ENCODE data around the gene CARM1. TPM values are rescaled to one million over a fixed set of nuclear protein-coding genes. Genes with fewer than 3 reads are reported as not detected.
"Not testable (repeated sequence)": the region's sequence is repeated elsewhere in the genome, so short reads cannot be mapped to it uniquely, and the experiment has no call there.

CARM1 gene
- total RNA-seq, 1 experiment from 2014 or later = 45.7 TPM

DNA sequence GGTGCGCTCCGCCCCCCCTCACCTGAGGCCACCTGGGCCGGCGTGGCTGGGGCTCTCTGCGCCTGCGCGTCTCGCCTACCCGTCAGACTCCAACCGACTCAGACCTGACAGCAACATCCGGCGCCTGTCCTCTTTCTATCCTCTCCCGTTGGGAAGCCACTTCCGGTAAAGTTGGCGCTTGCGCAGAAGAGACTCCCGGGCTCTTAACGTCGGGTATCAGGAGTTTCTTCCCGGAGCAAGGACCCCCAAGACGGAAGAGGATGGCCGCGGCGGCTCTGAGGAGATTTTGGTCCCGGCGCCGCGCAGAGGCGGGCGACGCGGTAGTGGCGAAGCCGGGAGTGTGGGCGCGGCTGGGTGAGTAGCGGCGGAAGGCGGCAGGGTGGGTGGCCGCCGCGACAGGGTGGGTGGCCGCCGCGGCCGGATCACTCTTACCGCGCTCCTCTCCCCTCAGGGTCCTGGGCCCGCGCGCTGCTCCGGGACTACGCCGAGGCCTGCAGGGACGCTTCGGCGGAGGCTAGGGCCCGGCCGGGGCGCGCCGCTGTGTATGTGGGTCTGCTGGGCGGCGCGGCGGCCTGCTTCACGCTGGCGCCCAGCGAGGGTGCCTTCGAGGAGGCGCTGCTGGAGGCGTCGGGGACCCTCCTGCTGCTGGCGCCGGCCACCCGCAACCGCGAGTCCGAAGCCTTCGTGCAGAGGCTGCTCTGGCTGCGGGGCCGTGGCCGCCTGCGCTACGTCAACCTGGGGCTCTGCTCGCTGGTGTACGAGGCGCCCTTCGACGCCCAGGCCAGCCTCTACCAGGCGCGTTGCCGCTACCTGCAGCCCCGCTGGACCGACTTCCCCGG lies 57.4 kb downstream of the CARM1 start, which contains the start of the genes TIMM29 and YIPF2:
Gene TIMM29 (plus strand): TSS at position 249 of the 839 bp plus-strand sequence. CDS start 12 bp downstream, at position 261.
Gene YIPF2 (minus strand): TSS at position 77 of the 839 bp plus-strand sequence. CDS start 229 bp downstream, outside the sequence.
- Histone ChIP-seq H3K9me3 (no peaks in the 10 kb centered on the region), H3K36me3 (peaks cover 54% of the 10 kb centered on the region), H3K27me3 (no peaks in the 10 kb centered on the region), H3K4me3 (peak within 1 kb of the TSS; percentile 94)
- peak; percentile 96 for DNase-seq

- no peak for DNase-seq
- Histone ChIP-seq H3K27me3 (no peaks in the 10 kb centered on the region), H3K36me3 (peaks cover 47% of the 10 kb centered on the region), H3K4me3 (peak overlapping the region; percentile 94), H3K9me3 (no peaks in the 10 kb centered on the region)
Observed at GRCh38 chr19:10929402-10929794, 58.0 kb downstream of the CARM1 start.

GRCh38 chr19:10935371-10936059 lies 64.2 kb downstream of the CARM1 start:
- H3K9me3 ChIP-seq = no peaks in the 10 kb centered on the region
- H3K4me3 ChIP-seq = no peak overlapping the region
- H3K27me3 ChIP-seq = no peaks in the 10 kb centered on the region
- peaks cover 21% of the 10 kb centered on the region for H3K36me3 ChIP-seq
- no peak for DNase-seq

GRCh38 chr19:10936661-10937084 lies 65.3 kb downstream of the CARM1 start:
- H3K36me3 ChIP-seq = peaks cover 13% of the 10 kb centered on the region
- H3K4me3 ChIP-seq = no peak overlapping the region
- DNase-seq = peak; percentile 41
- no peaks in the 10 kb centered on the region for H3K27me3 ChIP-seq
- no peaks in the 10 kb centered on the region for H3K9me3 ChIP-seq

DNA sequence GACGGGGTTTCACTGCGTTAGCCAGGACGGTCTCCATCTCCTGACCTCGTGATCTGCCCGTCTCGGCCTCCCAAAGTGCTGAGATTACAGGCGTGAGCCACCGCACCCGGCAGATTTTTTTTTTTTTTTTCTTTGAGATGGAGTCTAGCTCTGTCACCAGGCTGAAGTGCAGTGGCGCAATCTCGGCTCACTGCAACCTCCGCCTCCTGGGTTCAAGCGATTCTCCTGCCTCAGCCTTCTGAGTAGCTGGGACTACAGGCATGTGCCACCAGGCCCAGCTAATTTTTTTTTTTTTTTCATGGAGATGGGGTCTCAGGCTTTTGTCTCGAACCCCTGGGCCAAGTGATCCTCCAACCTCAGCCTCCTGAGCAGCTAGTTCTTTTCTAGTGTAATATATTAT lies 70.3 kb downstream of the CARM1 start:
- H3K36me3 ChIP-seq, H3K9me3 ChIP-seq, DNase-seq, H3K4me3 ChIP-seq, H3K27me3 ChIP-seq: not testable (repeated sequence)

DNA sequence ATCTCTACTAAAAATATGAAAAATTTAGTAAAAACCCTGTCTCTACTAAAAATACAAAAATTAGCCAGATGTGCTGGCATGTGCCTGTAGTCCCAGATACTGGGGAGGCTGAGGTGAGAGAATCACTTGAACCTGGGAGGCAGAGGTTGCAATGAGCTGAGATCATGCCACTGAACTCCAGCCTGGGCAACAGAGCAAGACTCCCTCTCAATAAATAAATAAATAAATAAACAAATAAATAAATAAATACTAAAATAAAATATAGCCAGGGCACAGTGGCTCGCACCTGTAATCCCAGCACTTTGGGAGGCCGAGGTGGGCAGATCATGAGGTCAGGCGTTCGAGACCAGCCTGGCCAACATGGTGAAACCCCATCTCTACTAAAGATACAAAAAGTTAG lies 72.1 kb downstream of the CARM1 start:
- not testable (repeated sequence) for H3K4me3 ChIP-seq, H3K27me3 ChIP-seq, H3K9me3 ChIP-seq, DNase-seq, H3K36me3 ChIP-seq

GRCh38 chr19:10945264-10945663 lies 73.9 kb downstream of the CARM1 start:
- no peak for DNase-seq

DNA sequence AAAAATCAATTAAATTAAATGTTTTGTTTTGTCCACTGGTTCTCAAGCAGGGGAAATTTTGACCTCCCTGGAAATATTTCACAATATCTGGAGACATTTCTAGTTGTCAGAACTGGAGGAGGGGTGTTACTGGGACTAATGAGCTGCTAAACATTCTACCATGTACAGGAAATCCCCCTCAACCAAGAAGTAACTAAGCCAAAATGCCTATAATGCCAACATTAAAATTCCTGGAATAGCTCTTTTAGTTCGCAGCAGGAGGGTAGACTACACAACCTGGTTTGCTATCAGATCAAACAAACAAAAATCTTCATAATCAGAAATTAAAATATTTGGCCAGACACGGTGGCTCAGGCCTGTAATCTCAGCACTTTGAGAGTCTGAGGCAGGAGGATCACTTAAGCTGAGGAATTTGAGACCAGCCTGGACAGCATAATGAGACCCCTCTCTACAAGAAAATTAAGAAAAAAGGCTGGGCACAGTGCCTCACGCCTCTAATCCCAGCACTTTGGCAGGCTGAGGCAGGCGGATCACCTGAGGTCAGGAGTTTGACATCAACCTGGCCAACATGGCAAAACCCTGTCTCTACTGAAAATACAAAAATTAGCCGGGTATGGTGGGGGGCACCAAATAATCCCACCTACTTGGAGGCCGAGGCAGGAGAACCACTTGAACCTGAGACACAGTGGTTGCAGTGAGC lies 75.8 kb downstream of the CARM1 start:
- no peaks in the 10 kb centered on the region for H3K9me3 ChIP-seq
- H3K36me3 ChIP-seq = no peaks in the 10 kb centered on the region
- peak; percentile 50 for DNase-seq
- no peak overlapping the region for H3K4me3 ChIP-seq
- H3K27me3 ChIP-seq = no peaks in the 10 kb centered on the region

More at GRCh38 chr19:10945264-10945663, 73.9 kb downstream of the CARM1 start:
- H3K9me3 ChIP-seq = no peaks in the 10 kb centered on the region
- no peaks in the 10 kb centered on the region for H3K36me3 ChIP-seq
- no peak overlapping the region for H3K4me3 ChIP-seq
- H3K27me3 ChIP-seq = no peaks in the 10 kb centered on the region

- no peaks in the 10 kb centered on the region for H3K9me3 ChIP-seq
- H3K36me3 ChIP-seq = no peaks in the 10 kb centered on the region
- H3K27me3 ChIP-seq = no peaks in the 10 kb centered on the region
- no peak overlapping the region for H3K4me3 ChIP-seq
- DNase-seq = no peak
Observed at GRCh38 chr19:10952809-10953208, 81.5 kb downstream of the CARM1 start.

- not testable (repeated sequence) for DNase-seq, H3K9me3 ChIP-seq, H3K27me3 ChIP-seq
- H3K36me3 ChIP-seq = peaks cover 28% of the 10 kb centered on the region
- peak overlapping the region; percentile 96 for H3K4me3 ChIP-seq
Observed at GRCh38 chr19:10959277-10959968, 88.1 kb downstream of the CARM1 start.

GRCh38 chr19:10960314-10961072 lies 89.1 kb downstream of the CARM1 start, which contains the start of gene SMARCA4:
TSS of gene SMARCA4 (plus strand) at chr19:10961030. CDS start at chr19:10984152, 23,122 bp downstream.
- peak within 1 kb of the TSS; percentile 99 for H3K4me3 ChIP-seq
- H3K9me3 ChIP-seq = no peaks in the 10 kb centered on the region
- peaks cover 36% of the 10 kb centered on the region for H3K36me3 ChIP-seq
- no peaks in the 10 kb centered on the region for H3K27me3 ChIP-seq
- peak; percentile 97 for DNase-seq

- H3K9me3 ChIP-seq = no peaks in the 10 kb centered on the region
- no peaks in the 10 kb centered on the region for H3K27me3 ChIP-seq
- peaks cover 40% of the 10 kb centered on the region for H3K36me3 ChIP-seq
- peak; percentile 48 for DNase-seq
- H3K4me3 ChIP-seq = peak overlapping the region; percentile 99
Observed at GRCh38 chr19:10961073-10961860, 89.9 kb downstream of the CARM1 start.

DNA sequence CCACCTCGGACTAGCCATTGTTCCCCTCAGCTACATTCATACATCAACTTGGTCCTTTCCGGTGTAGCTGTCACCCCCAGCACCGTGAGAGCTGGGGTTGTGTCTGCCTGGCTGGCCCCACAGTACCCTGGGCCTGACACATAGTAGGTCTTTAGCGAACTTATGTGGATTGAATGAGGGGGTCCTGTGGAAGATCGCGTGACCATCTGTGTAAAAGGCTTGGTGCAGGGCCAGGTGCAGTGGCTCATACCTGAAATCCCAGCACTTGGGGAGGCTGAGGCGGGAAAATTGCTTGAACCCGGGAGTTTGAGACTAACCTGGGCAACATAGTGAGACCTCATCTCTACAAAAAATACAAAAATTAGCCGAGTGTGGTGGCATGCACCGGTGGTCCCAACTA lies 91.5 kb downstream of the CARM1 start:
- peaks cover 41% of the 10 kb centered on the region for H3K36me3 ChIP-seq
- no peaks in the 10 kb centered on the region for H3K27me3 ChIP-seq
- no peak for DNase-seq
- H3K9me3 ChIP-seq = no peaks in the 10 kb centered on the region
- peak overlapping the region; percentile 99 for H3K4me3 ChIP-seq

GRCh38 chr19:10963865-10964264 lies 92.5 kb downstream of the CARM1 start:
- no peak overlapping the region for H3K4me3 ChIP-seq
- no peak for DNase-seq
- no peaks in the 10 kb centered on the region for H3K9me3 ChIP-seq
- H3K36me3 ChIP-seq = peaks cover 41% of the 10 kb centered on the region
- no peaks in the 10 kb centered on the region for H3K27me3 ChIP-seq

GRCh38 chr19:10964903-10965302 lies 93.5 kb downstream of the CARM1 start:
- DNase-seq = no peak
- Histone ChIP-seq H3K36me3 (peaks cover 35% of the 10 kb centered on the region), H3K4me3 (no peak overlapping the region), H3K9me3 (no peaks in the 10 kb centered on the region), H3K27me3 (no peaks in the 10 kb centered on the region)
